Activated T-cell treated with anti-CD3 and anti-CD28 coated beads, Interleukin-2, amount 50 U/mL, for 4 hours (primary cell): ENCODE measurements around the gene IL6R. TPM values are rescaled to one million over a fixed set of nuclear protein-coding genes. Genes with fewer than 3 reads are reported as not detected.
"Not testable (repeated sequence)": the region's sequence is repeated elsewhere in the genome, so short reads cannot be mapped to it uniquely, and the experiment has no call there.

Experiments used
- ATAC-seq, 2 donors: fragments of 200-7000 bp; cut with Tn5 transposase; one replicate each; pipeline ENCODE4 v1.10.0; 2021
- DNase-seq: peaks from one replicate; pipeline ENCODE4 v3.0.0-alpha.2; 2020
- H3K27me3 Mint-ChIP-seq: one replicate; pipeline ENCODE4 v1.8.0; 2021; ENCODE audit warnings: low read depth, mixed read lengths
- H3K36me3 Mint-ChIP-seq: one replicate; pipeline ENCODE4 v1.8.0; 2022; ENCODE audit warnings: mixed read lengths; ENCODE audit not compliant: insufficient read depth
- H3K4me1 Mint-ChIP-seq: one replicate; pipeline ENCODE4 v1.8.0; 2021; ENCODE audit warnings: low read depth, mixed read lengths
- H3K4me3 Mint-ChIP-seq: one replicate; pipeline ENCODE4 v1.8.0; 2021; ENCODE audit warnings: mild to moderate bottlenecking, moderate library complexity, mixed read lengths
- H3K9me3 Mint-ChIP-seq: one replicate; pipeline ENCODE4 v1.8.0; 2021; ENCODE audit warnings: mixed read lengths
- total RNA-seq, 3 donors: library from RNA; stranded (reverse); gene quantifications; one replicate each; pipeline ENCODE4 v1.2.1, GENCODE V29; 2021

The IL6R gene
- 10 to 100 TPM; 20.7 to 28.7 (median 24.1) TPM for total RNA-seq

DNA sequence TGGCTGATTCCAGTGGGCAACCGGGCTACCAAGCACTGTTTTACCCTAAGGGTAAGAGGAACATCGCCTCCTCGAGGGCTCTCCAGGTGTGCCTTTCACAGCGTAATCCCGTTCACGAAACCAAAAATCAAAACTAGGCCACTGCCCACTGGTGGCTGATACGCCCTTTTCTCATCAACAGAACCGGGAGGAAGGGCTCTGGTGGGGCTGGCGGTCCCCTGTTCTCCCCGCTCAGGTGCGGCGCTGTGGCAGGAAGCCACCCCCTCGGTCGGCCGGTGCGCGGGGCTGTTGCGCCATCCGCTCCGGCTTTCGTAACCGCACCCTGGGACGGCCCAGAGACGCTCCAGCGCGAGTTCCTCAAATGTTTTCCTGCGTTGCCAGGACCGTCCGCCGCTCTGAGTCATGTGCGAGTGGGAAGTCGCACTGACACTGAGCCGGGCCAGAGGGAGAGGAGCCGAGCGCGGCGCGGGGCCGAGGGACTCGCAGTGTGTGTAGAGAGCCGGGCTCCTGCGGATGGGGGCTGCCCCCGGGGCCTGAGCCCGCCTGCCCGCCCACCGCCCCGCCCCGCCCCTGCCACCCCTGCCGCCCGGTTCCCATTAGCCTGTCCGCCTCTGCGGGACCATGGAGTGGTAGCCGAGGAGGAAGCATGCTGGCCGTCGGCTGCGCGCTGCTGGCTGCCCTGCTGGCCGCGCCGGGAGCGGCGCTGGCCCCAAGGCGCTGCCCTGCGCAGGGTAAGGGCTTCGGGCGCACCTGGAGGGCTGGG is at the start of gene IL6R:
TSS of gene IL6R (plus strand) at position 360 of the 763 bp plus-strand sequence. CDS start at position 647, 287 bp downstream.
- Mint-ChIP-seq H3K4me3 (peak within 1 kb of the TSS; percentile 92), H3K9me3 (no peaks in the 10 kb centered on the region), H3K4me1 (peaks cover 79% of the 10 kb centered on the region), H3K27me3 (no peaks in the 10 kb centered on the region), H3K36me3 (no peaks in the 10 kb centered on the region)
- DNase-seq (peak; percentile 67), ATAC-seq (peak; percentile 43 to 50)

GRCh38 chr1:154358519-154358918 is 46.6 kb upstream of the IL6R start:
- ATAC-seq (no peak), DNase-seq (no peak)
- Mint-ChIP-seq H3K27me3 (no peaks in the 10 kb centered on the region), H3K4me3 (no peak overlapping the region), H3K4me1 (peaks cover 14% of the 10 kb centered on the region), H3K9me3 (no peaks in the 10 kb centered on the region), H3K36me3 (no peaks in the 10 kb centered on the region)

GRCh38 chr1:154360288-154360687 is 44.9 kb upstream of the IL6R start:
- Mint-ChIP-seq H3K27me3 (no peaks in the 10 kb centered on the region), H3K9me3 (no peaks in the 10 kb centered on the region), H3K4me1 (peaks cover 2% of the 10 kb centered on the region), H3K36me3 (no peaks in the 10 kb centered on the region), H3K4me3 (no peak overlapping the region)
- no peak for DNase-seq
- no peak for ATAC-seq

DNA sequence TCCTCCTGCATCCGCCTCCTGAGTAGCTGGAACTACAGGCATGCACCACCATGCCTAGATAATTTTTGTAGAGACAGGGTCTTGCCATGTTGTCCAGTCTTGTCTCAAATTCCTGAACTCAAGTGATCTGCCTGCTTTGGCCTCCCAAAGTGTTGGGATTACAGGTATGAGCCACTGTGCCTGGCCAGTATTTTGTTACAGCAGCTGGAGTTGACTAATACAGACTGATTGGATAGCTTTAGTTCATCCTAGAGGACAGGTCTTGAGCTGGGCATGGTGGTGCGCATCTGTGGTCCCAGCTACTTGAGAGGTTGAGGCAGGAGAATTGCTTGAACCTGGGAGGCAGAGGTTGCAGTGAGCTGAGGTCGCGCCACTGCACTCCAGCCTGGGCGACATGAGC is 44.3 kb upstream of the IL6R start:
- H3K9me3 Mint-ChIP-seq, H3K4me3 Mint-ChIP-seq, DNase-seq, H3K27me3 Mint-ChIP-seq, H3K36me3 Mint-ChIP-seq, ATAC-seq, H3K4me1 Mint-ChIP-seq: not testable (repeated sequence)

DNA sequence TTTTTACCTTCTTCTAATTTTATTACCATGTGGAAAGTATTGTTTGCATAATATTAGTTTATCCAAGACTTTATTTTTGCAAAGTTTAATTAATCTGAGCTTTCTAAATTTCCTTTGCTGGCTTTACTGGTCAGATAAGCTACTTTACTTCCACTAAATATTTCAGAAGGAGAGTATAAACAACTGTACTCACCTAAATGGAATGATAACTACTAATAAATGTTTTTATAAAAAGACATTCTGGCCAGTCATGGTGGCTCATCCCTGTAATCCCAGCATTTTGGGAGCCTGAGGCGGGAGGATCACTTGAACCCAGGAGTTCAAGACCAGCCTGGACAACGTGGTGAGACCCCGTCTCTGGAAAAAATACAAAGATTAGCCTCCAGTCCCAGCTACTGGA is 43.8 kb upstream of the IL6R start:
- Mint-ChIP-seq H3K4me1 (peaks cover 5% of the 10 kb centered on the region), H3K36me3 (no peaks in the 10 kb centered on the region), H3K9me3 (no peaks in the 10 kb centered on the region), H3K4me3 (no peak overlapping the region), H3K27me3 (no peaks in the 10 kb centered on the region)
- ATAC-seq (no peak), DNase-seq (no peak)

DNA sequence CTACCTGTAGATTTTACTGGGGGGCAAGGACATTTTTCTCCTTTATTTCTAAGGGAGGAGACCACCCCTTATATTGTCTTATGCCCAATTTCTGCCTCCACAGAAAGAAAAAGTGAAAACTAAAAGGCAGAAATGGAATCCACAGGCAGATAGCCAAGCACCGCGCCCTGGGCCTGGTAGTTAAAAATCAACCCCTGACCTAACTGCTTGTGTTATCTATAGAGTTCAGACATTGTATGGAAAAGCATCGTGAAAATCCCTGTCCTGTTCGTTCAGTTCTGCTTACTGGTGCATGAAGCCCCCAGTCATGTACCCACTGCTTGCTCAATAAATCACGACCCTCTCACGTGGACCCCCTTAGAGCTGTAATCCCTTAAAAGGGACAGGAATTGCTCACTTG is 33.7 kb upstream of the IL6R start:
- Mint-ChIP-seq H3K4me1 (peaks cover 4% of the 10 kb centered on the region), H3K27me3 (no peaks in the 10 kb centered on the region), H3K36me3 (no peaks in the 10 kb centered on the region), H3K4me3 (no peak overlapping the region), H3K9me3 (no peaks in the 10 kb centered on the region)
- ATAC-seq (no peak), DNase-seq (no peak)

- H3K4me3 Mint-ChIP-seq, DNase-seq, H3K9me3 Mint-ChIP-seq, H3K4me1 Mint-ChIP-seq, H3K27me3 Mint-ChIP-seq, H3K36me3 Mint-ChIP-seq: not testable (repeated sequence)
- peak; percentile 34 to 48 for ATAC-seq
These were observed 31.3 kb upstream of the IL6R start for GRCh38 chr1:154373777-154374357.

GRCh38 chr1:154379301-154379700 is 25.8 kb upstream of the IL6R start:
- H3K9me3 Mint-ChIP-seq: no peaks in the 10 kb centered on the region
- no peak for DNase-seq
- no peaks in the 10 kb centered on the region for H3K36me3 Mint-ChIP-seq
- no peak for ATAC-seq
- H3K4me3 Mint-ChIP-seq: no peak overlapping the region
- H3K4me1 Mint-ChIP-seq: peaks cover 3% of the 10 kb centered on the region
- no peaks in the 10 kb centered on the region for H3K27me3 Mint-ChIP-seq

DNA sequence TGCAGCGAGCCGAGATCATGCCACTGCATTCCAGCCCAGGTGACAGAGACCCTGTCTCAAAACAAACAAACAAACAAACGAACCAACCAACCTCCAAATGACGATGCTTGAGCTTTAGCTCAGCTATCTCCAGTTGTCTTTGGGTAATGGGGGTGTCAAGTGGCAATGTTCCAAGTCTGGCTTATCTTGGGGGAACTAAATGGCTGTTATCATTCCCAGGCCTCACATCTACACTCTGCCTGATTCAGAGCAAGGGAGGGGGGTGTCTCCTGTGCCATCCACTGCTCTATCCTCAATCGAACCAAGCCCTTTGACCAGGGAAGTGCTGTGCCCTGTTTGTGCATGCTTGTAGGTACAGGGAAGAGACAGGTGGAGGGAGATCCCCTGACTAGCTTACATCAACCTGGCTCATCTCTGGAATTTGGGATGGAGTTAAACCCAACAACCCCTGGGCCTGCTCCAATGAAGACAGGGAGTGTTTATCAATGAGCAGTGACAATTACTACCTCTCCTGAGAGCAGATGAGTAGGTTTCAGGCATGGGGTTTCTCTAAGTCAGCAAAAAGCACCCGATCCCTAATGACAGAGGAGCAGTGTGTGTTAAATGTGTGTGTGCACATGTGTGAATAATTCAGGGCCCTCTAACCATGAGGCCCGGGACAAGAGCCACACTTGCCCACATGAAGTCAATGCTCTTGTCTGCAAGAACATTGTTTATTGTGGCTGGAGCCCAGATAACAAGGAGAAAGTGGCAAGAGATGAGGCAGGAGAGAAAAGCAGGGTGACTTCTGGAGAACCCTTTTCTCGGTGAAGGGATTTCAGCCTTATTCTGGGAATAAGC is 20.3 kb upstream of the IL6R start:
- no peaks in the 10 kb centered on the region for H3K9me3 Mint-ChIP-seq
- DNase-seq: no peak
- peaks cover 39% of the 10 kb centered on the region for H3K4me1 Mint-ChIP-seq
- no peaks in the 10 kb centered on the region for H3K36me3 Mint-ChIP-seq
- no peak for ATAC-seq
- H3K27me3 Mint-ChIP-seq: no peaks in the 10 kb centered on the region
- no peak overlapping the region for H3K4me3 Mint-ChIP-seq

DNA sequence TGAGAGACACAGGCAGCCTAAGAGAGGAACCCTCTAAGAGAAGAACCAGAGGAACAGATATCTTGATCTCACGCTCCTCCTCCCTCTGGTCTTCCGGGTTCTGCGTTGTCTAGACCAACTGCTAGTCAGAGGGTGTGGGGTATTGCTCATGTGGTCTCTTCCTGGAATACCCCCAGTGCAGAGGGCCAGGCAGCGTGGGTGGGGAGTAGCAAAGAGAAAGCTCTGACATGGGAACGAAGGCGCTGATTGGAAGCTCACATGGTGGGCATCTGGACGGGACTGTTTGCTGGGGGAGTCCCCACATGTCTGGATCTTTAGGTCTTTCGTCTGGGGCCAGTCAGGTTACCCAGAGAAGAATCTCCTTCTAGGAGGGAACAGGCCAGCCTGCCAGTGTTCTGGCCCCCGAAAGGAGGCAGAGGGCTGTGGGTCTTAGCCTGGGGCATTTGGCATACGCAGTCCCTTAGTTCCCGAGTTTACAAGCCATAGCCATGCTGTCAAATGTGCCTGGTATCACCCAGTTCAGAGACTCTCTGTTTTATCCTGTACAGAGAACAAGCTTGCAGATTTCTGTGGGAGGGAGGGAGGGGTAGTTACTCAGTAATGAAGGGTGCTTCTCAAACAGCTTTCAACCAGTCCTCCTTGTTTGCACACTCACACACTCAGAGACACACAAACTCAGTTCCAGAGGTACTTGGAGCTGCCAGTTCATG is 18.3 kb upstream of the IL6R start:
- peak; percentile 84 for DNase-seq
- H3K9me3 Mint-ChIP-seq: no peaks in the 10 kb centered on the region
- H3K4me1 Mint-ChIP-seq: peaks cover 43% of the 10 kb centered on the region

GRCh38 chr1:154391086-154391770 is 13.9 kb upstream of the IL6R start:
- no peaks in the 10 kb centered on the region for H3K9me3 Mint-ChIP-seq
- H3K4me3 Mint-ChIP-seq: no peak overlapping the region
- ATAC-seq: no peak
- no peaks in the 10 kb centered on the region for H3K36me3 Mint-ChIP-seq
- no peak for DNase-seq
- H3K27me3 Mint-ChIP-seq: no peaks in the 10 kb centered on the region
- H3K4me1 Mint-ChIP-seq: peaks cover 24% of the 10 kb centered on the region

More for the DNA sequence above, 18.3 kb upstream of the IL6R start:
- Mint-ChIP-seq H3K4me3 (peak overlapping the region; percentile 71), H3K36me3 (no peaks in the 10 kb centered on the region), H3K27me3 (no peaks in the 10 kb centered on the region)
- peak; percentile 94 to 95 for ATAC-seq

- no peak overlapping the region for H3K4me3 Mint-ChIP-seq
- peak in 1 of 2 donors; percentile 43 for ATAC-seq
- peaks cover 2% of the 10 kb centered on the region for H3K27me3 Mint-ChIP-seq
- H3K9me3 Mint-ChIP-seq: no peaks in the 10 kb centered on the region
- no peak for DNase-seq
- H3K36me3 Mint-ChIP-seq: no peaks in the 10 kb centered on the region
- peaks cover 34% of the 10 kb centered on the region for H3K4me1 Mint-ChIP-seq
These were observed 7.0 kb upstream of the IL6R start for GRCh38 chr1:154398141-154398540.

DNA sequence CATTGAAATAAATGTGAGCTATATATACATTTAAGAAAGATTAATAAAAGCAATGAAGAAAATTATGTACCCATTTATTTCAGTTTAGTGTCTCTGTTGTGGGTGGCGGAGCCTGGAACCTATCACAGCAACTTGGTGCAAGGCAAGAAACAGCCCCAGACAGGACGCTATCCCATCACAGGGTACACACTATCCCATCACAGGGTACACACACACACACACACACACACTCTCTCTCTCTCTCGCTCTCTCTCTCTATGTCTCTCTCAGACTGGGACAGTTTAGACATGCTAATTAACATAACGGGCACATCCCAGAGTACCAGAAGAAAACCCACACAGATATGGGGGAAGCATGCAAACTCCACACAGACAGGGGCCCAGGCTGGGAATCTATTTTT is 6.5 kb upstream of the IL6R start:
- Mint-ChIP-seq H3K27me3 (peaks cover 2% of the 10 kb centered on the region), H3K4me3 (peak overlapping the region; percentile 21), H3K36me3 (no peaks in the 10 kb centered on the region), H3K9me3 (no peaks in the 10 kb centered on the region), H3K4me1 (peaks cover 40% of the 10 kb centered on the region)
- no peak for DNase-seq
- no peak for ATAC-seq

DNA sequence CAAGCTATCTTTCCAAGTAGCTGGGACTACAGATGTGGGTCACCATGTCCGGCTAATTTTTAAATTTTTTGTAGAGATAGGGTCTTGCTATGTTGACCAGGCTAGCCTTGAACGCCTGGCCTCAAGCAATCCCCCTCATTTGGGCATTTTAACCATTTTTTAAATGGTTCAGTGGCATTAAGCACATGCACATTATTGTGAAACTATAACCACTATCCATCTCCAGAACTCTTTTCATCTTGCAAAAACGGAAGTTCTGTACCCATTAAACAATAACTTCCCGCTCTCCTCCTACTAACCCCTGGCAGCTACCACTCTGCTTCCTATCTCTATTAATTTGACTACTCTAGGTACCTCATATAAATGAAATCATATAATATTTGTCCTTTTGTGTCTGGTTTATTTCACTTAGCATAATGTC is 4.8 kb upstream of the IL6R start:
- Mint-ChIP-seq H3K36me3 (no peaks in the 10 kb centered on the region), H3K27me3 (peaks cover 2% of the 10 kb centered on the region), H3K9me3 (no peaks in the 10 kb centered on the region), H3K4me1 (peaks cover 53% of the 10 kb centered on the region), H3K4me3 (no peak overlapping the region)
- no peak for ATAC-seq
- DNase-seq: no peak
